DMS53 treated with DMSO at 0.1 percent for 48 hours (cell line): ENCODE results near the gene FOXC2.

Source experiments
- DNase-seq: peaks from one replicate; lab custom pipeline; 2025; ENCODE audit not compliant: unreplicated experiment; lab: John Stamatoyannopoulos, UW

Gene FOXC2

DNA sequence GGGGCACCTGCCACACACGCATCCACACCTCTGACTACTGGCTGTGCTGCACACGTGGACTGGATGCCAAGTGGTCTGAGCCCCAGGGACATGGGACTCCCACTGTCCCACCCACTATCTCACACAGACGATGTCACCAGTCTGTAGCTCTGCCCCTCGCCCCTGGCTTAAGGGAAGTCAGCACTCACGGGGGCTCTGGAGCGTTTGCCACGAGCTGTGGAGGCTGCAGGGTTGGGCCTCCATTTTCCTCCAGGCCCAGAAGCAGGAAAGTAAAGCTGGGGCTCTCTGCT is 34.2 kb upstream of the FOXC2 start:
- no peak for DNase-seq

DNA sequence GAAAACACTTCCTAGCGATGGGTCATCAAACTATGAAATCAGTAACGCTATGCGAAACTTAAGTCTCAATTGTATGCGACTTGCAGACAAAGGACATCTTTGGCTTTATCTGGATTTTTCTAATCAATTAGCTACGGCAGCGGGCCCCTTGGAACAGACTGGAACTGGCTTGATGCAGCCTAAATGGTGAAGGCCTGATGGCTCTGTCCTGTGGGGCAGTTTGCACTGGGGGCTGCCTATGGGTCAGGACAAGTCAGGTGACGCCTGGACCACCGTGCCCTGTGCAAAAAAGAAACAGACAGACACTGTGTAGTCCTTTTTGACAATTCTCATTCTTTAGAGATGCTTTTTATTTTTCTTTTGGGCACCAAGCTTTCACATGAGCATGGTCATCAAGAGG is 33.6 kb upstream of the FOXC2 start:
- DNase-seq = no peak

GRCh38 chr16:86533767-86534351 is 32.8 kb upstream of the FOXC2 start:
- no peak for DNase-seq

GRCh38 chr16:86534779-86535615 is 31.6 kb upstream of the FOXC2 start:
- DNase-seq = no peak

GRCh38 chr16:86536621-86537020 is 30.0 kb upstream of the FOXC2 start:
- DNase-seq = no peak

DNA sequence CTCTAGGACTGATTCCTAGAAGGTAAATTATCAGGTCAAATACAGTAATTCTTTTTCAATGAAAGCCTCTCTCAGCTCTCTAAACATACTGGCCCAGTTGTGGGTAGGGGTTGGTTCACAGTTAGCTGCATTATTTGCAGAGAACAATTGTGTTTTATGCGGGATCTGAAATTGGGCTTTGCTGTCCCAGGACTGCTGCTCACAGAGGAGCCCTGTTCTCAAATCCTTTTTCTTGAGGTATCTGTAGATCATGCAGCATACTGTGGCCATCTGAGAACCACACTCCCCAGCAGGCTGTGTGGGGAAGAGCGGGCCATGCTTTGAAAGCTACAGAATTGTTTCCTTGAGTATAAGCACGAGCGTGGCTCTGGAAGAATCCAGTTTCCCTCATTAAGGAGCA is 29.1 kb upstream of the FOXC2 start:
- DNase-seq = no peak

- DNase-seq = no peak
Measured at GRCh38 chr16:86538196-86538780, 28.3 kb upstream of the FOXC2 start.

DNA sequence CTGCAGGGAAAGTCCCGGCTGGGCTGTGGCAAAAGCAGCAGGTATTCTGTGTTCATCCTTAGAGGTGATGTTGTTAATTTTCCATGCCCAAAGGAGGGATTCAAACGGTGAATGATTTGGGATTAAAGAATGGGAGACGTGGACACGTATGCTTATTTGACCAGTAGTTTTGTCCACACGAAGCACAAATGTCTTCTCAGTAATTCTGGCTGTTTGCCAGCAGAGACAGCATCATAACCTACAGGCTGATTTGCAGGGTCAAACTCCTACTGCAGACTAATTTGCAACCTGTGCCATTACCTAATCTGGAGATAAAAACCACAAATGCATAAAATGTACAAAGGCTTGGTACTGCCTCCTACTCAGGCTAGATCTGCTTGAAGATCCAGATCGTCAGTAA is 25.7 kb upstream of the FOXC2 start:
- no peak for DNase-seq

DNA sequence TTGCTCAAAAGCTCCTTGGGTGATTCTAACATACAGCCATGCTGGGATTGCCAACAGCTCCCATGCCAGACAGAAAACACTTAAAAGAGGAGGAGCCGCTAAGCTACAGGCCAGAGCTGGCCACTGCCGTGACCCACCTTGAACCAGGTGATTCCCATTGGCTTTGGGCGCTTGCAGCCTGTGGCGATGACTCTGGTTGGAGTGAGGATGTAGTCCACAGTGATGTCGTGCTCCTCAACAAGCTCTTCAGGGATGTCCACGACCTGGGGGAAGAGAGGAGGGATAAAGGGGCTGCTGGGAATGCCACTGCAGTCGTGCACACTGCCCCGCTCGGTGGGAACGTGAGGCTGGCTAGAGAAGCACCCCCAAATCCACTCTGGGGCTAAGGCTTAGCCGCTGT is 25.1 kb upstream of the FOXC2 start:
- DNase-seq = no peak

DNA sequence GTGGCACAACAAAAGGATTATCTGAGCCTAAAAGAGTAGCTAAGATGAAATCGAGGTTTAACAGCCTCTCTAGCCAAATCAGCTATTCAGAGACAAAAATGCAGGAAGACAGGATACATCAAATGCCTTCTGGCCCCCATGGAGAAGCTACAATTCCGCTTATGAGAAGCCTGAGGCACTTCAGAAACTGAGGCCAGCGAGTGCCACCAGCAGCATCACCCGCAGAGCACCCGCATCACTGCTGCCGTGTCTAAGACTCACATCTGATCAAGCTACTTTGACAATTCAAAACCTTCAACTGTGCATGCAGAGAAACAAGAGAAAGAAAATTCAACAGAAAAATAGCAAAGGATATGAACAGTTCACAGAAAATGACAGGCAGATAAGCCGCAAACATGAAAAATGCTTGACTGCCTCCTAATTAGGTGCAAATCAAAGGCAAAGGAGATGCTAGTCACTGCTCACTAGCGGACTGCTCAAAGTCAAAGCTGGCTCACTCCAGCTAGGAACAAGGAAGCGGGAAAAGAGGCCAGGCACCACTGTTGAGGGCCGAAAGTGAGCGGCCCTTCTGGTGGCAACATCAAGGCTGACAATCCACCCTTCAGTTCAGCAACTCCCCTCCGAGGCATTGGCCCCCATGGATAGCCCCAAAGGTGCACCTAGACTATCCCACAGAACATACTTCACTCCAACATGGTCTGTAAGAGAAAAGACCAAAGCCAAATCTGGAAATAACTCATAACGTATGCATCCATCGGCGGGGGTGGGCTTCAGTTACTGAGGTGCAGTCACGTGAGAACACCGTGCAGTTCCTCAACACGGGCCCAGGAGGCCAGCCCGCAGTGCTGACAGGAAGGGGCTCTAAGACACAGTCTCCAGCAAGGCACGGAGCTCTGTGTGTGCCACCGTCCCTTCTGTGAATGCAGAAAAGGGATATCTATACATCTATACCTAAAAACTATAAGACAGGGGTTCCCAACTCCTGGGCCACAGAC is 23.6 kb upstream of the FOXC2 start:
- DNase-seq = no peak

GRCh38 chr16:86545481-86545880 is 21.1 kb upstream of the FOXC2 start:
- no peak for DNase-seq

GRCh38 chr16:86545954-86546637 is 20.5 kb upstream of the FOXC2 start:
- DNase-seq = no peak

GRCh38 chr16:86546638-86547013 is 20.0 kb upstream of the FOXC2 start:
- DNase-seq = no peak

- DNase-seq = no peak
Measured at GRCh38 chr16:86547286-86547685, 19.3 kb upstream of the FOXC2 start.

GRCh38 chr16:86549076-86549892 is 17.3 kb upstream of the FOXC2 start:
- no peak for DNase-seq

GRCh38 chr16:86549893-86550190 is 16.8 kb upstream of the FOXC2 start:
- no peak for DNase-seq

- no peak for DNase-seq
Measured at GRCh38 chr16:86550281-86550680, 16.3 kb upstream of the FOXC2 start.

DNA sequence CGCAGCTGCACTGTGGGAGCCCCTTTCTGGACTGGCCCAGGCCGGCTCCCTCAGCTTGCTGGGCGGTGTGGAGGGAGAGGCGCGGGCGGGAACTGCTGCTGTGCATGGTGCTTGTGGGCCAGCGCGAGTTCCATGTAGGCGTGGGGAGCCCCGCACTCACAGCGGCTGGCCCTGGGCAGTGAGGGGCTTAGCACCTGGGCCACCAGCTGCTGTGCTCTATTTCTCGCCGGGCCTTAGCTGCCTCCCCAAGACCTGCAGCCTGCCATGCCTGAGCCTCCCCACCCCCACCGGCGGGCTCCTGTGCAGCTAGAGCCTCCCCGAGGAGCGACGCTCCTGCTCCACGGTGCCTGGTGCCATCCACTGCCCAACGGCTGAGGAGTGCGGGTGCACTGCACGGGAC is 13.3 kb upstream of the FOXC2 start:
- no peak for DNase-seq

- no peak for DNase-seq
Measured at GRCh38 chr16:86554599-86554916, 12.1 kb upstream of the FOXC2 start.

DNA sequence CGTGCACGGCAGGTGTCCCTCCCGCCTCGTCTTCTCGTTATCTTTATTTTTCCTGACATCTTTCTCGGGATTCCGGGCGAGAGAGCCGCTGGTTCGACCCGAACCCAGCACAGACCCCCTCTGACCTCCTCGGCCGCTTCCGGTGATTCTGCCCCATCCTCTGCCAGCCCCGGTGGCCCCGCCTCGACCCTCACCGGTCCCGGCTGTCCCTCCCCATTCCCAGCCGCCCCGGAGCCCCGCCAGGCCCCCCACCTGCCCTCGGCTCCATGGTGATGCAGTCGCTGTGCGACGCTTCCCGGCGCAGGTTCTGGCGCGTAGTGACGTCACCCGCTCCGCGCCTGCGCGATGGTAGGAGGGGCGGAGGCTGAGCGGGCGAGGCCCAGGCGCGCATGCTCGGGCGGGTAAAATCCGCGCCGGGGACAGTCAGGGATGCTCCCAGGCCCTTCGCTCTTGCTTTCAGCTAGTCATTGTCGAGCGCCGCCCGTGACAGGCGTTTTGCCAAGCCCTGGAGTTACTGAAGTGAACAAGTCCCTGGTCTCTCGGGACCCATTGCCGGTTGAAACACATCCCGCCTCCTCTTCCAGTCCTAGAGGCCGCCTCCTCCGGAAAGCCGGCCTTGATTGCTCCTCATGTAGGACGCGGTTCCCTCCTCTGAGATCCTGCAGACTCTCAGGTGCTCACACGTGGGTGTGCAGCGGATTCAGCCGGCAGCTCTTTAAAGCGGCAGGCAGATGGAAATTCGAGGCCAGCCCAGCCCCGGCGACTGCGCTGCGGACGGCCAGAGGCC is 11.5 kb upstream of the FOXC2 start, which contains the start of gene MTHFSD:
TSS of gene MTHFSD (minus strand) at position 319 of the 787 bp plus-strand sequence. CDS start at position 268, 51 bp downstream.
- peak; percentile 67 for DNase-seq
